ENCODE measurements around the gene ELAPOR2. TPM values are rescaled to one million over a fixed set of nuclear protein-coding genes. Genes with fewer than 3 reads are reported as not detected.
"Not testable (repeated sequence)": the region's sequence is repeated elsewhere in the genome, so short reads cannot be mapped to it uniquely, and the experiment has no call there.

ELAPOR2 gene
- total and polyA plus RNA-seq, 2 of the 4 experiments (the other 2 are of a cell fraction) = 0.62 to 1.3 TPM

DNA sequence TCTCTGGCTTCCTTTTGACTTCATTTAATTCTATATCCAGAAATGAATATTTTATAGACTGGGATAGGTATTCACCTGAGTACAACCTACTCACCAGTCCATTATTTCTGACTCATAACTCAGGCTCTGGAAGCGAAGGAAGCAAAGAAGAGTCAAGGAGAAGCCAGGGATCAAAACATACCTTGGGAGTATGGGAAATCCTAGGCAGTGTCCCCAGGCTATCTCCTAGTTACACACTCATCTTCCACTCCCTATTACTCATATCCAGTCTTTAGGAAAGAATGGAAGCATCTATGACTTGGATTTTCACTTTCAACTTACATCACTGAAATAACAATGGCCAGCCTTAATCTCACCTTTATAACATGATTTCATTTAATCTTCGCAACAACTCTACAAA is 40.9 kb upstream of the ELAPOR2 start:
- Histone ChIP-seq H4K5ac (ENCODE audit: low read depth, low read length) (no peak overlapping the region), H2BK20ac (ENCODE audit: low read depth, low read length) (no peak overlapping the region), H3K18ac (ENCODE audit: low read depth, low read length) (no peak overlapping the region), H2AK9ac (replicated peaks; ENCODE audit: low read depth, low read length, poor library complexity) (no peak overlapping the region), H2BK120ac (ENCODE audit: low read depth, low read length) (no peak overlapping the region), H3K36me3 (ENCODE audit: control insufficient read depth, insufficient read depth, low read length) (no peaks in the 10 kb centered on the region), H2BK5ac (ENCODE audit: low read depth, low read length, poor library complexity, severe bottlenecking) (no peak overlapping the region), H3K4me3 (ENCODE audit: insufficient read depth, low read depth, low read length) (no peak overlapping the region), H3K9me1 (ENCODE audit: insufficient read depth, low read length) (no peaks in the 10 kb centered on the region), H2AFZ (replicated peaks; ENCODE audit: low read length, poor library complexity) (no peak overlapping the region), H3K4ac (ENCODE audit: low read depth, low read length) (no peak overlapping the region), H3K27ac (ENCODE audit: insufficient read depth, low read length) (no peak overlapping the region), H4K91ac (ENCODE audit: insufficient read depth, low read depth, low read length) (no peak overlapping the region), H2AK5ac (ENCODE audit: low read depth, low read length) (no peak overlapping the region), H3K27me3 (ENCODE audit: control insufficient read depth, insufficient read depth, low read length) (no peaks in the 10 kb centered on the region), H3K9me3 (ENCODE audit: control insufficient read depth, insufficient read depth, low read length) (no peaks in the 10 kb centered on the region), H3K4me1 (ENCODE audit: control insufficient read depth, insufficient read depth, low read length) (no peaks in the 10 kb centered on the region), H2BK15ac (ENCODE audit: low read depth, low read length) (no peak overlapping the region), H3K9ac (ENCODE audit: low read depth, low read length) (no peak overlapping the region), H3K79me1 (ENCODE audit: low read depth in 1 of 2, low read length in 2 of 2) (no peaks in the 10 kb centered on the region), H3K23ac (ENCODE audit: low read depth, low read length) (no peak overlapping the region), H4K8ac (ENCODE audit: low read depth in 2 of 2, low read length in 2 of 2) (no peak overlapping the region), H4K20me1 (ENCODE audit: insufficient read depth, low read length) (no peaks in the 10 kb centered on the region), H3K4me2 (ENCODE audit: low read depth, low read length) (no peak overlapping the region), H3K56ac (ENCODE audit: extremely low read depth, insufficient read depth, low read length) (no peak overlapping the region), H3K14ac (replicated peaks; ENCODE audit: low read depth, low read length) (no peak overlapping the region)
- dilution Hi-C loops (cut with HindIII; ENCODE audit: low sequenced_read_pairs, unreplicated experiment) (no loop called here), in situ Hi-C loops (cut with MboI; ENCODE audit: low sequenced_read_pairs) (no loop called here), intact Hi-C loops (cut with micrococcal nuclease) (no loop called here)
- BruUV-seq (replicated peaks) = no TSS peak
- no CpG with 5 or more reads among the region's 2 CpGs for WGBS, 2 experiments (ENCODE audit: extremely low coverage in 2 of 2, insufficient read length in 1 of 2)
- TF ChIP-seq RCOR1 (IDR thresholded peaks at IDR 0.05; ENCODE audit: insufficient replicate concordance, low read length) (no peak), MAFK (IDR thresholded peaks at IDR 0.05; ENCODE audit: low read depth, low read length) (no peak), RAD21 (IDR thresholded peaks at IDR 0.05; ENCODE audit: low read length) (no peak)
- DNase-seq (no peak), ATAC-seq (ENCODE audit: low read depth) (no peak)
- ChIA-PET CTCF (no interaction called here), POLR2A (ENCODE audit: unreplicated experiment) (no interaction called here)

DNA sequence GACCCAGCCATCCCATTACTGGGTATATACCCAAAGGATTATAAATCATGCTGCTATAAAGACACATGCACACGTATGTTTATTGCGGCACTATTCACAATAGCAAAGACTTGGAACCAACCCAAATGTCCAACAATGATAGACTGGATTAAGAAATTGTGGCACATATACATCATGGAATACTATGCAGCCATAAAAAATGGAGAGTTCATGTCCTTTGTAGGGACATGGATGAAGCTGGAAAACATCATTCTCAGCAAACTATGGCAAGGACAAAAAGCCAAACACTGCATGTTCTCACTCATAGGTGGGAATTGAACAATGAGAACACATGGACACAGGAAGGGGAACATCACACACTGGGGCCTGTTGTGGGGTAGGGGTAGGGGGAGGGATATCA is 37.9 kb upstream of the ELAPOR2 start:
- no CpG with 5 or more reads among the region's 2 CpGs for WGBS, 2 experiments (ENCODE audit: extremely low coverage in 2 of 2, insufficient read length in 1 of 2)
- H3K79me1 ChIP-seq (ENCODE audit: low read depth in 1 of 2, low read length in 2 of 2); H3K23ac ChIP-seq (ENCODE audit: low read depth, low read length); H3K14ac ChIP-seq (replicated peaks; ENCODE audit: low read depth, low read length); BruUV-seq (replicated peaks); H4K91ac ChIP-seq (ENCODE audit: insufficient read depth, low read depth, low read length); H3K4me2 ChIP-seq (ENCODE audit: low read depth, low read length); H4K20me1 ChIP-seq (ENCODE audit: insufficient read depth, low read length); dilution Hi-C loops (cut with HindIII; ENCODE audit: low sequenced_read_pairs, unreplicated experiment); intact Hi-C loops (cut with micrococcal nuclease); H4K8ac ChIP-seq (ENCODE audit: low read depth in 2 of 2, low read length in 2 of 2); H3K9ac ChIP-seq (ENCODE audit: low read depth, low read length); H4K5ac ChIP-seq (ENCODE audit: low read depth, low read length); H3K4ac ChIP-seq (ENCODE audit: low read depth, low read length); DNase-seq; H3K4me1 ChIP-seq (ENCODE audit: control insufficient read depth, insufficient read depth, low read length); H3K36me3 ChIP-seq (ENCODE audit: control insufficient read depth, insufficient read depth, low read length); H3K4me3 ChIP-seq (ENCODE audit: insufficient read depth, low read depth, low read length); H3K56ac ChIP-seq (ENCODE audit: extremely low read depth, insufficient read depth, low read length); CTCF ChIA-PET; H2AFZ ChIP-seq (replicated peaks; ENCODE audit: low read length, poor library complexity); H2BK15ac ChIP-seq (ENCODE audit: low read depth, low read length); H3K9me3 ChIP-seq (ENCODE audit: control insufficient read depth, insufficient read depth, low read length); H3K27me3 ChIP-seq (ENCODE audit: control insufficient read depth, insufficient read depth, low read length); H3K18ac ChIP-seq (ENCODE audit: low read depth, low read length); H2BK5ac ChIP-seq (ENCODE audit: low read depth, low read length, poor library complexity, severe bottlenecking); H2AK5ac ChIP-seq (ENCODE audit: low read depth, low read length); H3K27ac ChIP-seq (ENCODE audit: insufficient read depth, low read length); H3K9me1 ChIP-seq (ENCODE audit: insufficient read depth, low read length); H2AK9ac ChIP-seq (replicated peaks; ENCODE audit: low read depth, low read length, poor library complexity); ATAC-seq (ENCODE audit: low read depth); in situ Hi-C loops (cut with MboI; ENCODE audit: low sequenced_read_pairs); H2BK120ac ChIP-seq (ENCODE audit: low read depth, low read length); POLR2A ChIA-PET (ENCODE audit: unreplicated experiment); H2BK20ac ChIP-seq (ENCODE audit: low read depth, low read length): not testable (repeated sequence)
